NCI-H774 (cell line): ENCODE measurements around the gene POLA2.
"Not testable (repeated sequence)": the region's sequence is repeated elsewhere in the genome, so short reads cannot be mapped to it uniquely, and the experiment has no call there.

Source experiments
- DNase-seq: peaks from one replicate; lab custom pipeline; 2025; lab: John Stamatoyannopoulos, UW

POLA2 gene

GRCh38 chr11:65241692-65242091 lies 20.1 kb upstream of the POLA2 start:
- no peak for DNase-seq

DNA sequence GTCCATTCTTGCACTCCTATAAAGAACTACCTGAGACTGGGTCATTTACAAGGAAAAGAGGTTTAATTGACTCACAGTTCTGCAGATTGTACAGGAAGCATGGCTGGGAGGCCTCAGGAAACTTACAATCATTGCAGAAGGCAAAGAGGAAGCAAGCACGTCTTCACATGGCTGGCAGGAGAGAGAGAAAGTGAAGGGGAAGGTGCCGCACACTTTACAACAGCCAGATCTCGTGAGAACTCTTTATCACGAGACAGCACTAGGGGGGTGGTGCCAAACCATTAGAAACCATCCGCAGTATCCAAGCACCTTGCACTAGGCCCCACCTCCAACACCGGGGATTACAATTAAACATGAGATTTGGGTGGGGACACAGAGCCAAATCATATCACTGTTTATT lies 19.4 kb upstream of the POLA2 start:
- no peak for DNase-seq

- no peak for DNase-seq
Observed at GRCh38 chr11:65243797-65244196, 18.0 kb upstream of the POLA2 start.

DNA sequence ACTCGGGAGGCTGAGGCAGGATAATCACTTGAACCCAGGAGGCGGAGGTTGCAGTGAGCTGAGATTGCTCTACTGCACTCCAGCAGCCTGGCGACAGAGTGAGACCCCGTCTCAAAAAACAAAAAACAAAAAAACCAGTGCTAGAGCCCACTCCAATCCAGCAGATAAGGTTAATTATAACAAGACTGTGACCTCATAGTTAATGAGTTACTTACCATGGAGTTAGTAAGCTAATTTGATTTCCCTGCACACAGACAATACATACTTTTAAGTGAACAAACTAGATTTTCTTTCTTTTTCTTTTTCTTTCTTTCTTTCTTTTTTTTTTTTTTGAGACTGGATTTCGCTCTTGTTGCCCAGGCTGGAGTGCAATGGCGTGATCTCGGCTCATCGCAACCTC lies 16.7 kb upstream of the POLA2 start:
- not testable (repeated sequence) for DNase-seq

DNA sequence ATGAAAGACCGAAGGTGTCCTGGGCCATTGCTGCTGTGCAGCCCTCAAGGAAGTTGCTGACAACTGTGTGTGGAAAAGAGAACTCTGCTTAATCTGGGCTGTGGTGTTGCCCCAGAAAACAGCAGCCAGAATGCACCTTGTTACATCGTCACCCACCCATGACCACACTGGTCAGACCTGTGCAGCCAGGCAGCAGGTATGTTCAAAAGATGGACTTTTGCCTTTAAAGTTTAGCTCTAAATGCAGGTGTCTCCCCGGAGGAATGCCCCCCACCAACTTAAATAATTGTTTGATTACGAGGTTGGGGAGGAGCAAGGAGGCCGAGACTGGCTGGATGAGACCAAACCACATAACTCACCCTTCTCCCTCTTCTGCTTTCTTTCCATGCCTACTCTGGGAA lies 15.3 kb upstream of the POLA2 start:
- DNase-seq = no peak

DNA sequence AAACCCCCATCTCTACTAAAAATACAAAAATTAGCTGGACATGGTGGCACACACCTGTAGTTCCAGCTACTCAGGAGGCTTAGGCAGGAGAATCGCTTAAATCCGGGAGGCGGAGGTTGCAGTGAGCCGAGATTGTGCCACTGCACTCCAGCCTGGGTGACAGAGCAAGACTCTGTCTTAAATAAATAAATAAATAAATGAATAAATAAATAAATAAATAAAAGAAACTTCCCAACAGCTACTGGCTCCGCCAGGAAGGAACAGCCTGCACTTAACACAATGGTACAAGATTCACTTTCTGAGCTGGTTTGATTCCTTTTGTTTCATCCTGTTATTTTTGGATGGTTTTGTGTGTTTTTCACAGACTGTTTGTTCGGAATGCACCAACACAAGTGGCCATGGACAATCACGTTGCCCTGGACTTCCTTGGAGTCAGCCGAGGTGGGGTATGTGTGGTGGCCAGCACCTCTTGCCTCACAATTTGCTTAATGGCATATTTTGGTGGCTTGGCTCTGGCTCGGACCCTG lies 13.5 kb upstream of the POLA2 start:
- DNase-seq = not testable (repeated sequence)

DNA sequence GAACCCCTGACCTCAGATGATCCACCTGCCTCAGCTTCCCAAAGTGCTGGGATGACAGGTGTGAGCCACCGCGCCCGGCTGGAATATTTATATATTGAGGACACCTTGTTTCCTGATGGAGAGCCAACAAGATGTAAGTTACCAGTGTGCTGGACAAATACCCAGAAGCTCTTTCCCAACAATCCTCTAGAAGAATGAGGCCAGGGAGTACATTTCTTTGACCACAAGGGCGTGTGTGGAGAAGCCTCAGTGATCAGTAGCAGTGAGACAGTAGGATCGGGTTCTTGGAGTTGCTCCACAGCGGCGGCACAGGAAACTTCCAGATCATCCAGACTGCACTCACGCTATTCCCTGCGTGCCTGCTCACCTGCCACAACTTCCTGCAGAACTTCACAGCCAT lies 10.3 kb upstream of the POLA2 start:
- no peak for DNase-seq

DNA sequence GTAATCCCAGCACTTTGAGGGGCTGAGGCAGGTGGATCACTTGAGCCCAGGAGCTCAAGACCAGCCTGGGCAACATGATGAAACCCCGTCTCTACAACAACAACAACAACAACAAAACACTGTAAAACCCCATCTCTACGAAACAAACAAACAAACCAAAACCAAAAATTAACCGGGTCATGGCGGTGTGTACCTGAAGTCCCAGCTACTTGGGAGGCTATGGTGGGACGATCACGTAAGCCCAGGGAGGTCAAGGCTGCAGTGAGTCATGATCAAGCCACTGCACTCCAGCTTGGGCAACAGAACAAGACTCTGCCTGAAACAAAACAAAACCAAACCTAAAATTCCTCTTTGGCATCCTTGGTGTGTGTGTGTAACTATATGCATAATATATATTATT lies 7.0 kb upstream of the POLA2 start:
- no peak for DNase-seq

GRCh38 chr11:65258988-65259387 lies 2.8 kb upstream of the POLA2 start:
- DNase-seq = no peak

DNA sequence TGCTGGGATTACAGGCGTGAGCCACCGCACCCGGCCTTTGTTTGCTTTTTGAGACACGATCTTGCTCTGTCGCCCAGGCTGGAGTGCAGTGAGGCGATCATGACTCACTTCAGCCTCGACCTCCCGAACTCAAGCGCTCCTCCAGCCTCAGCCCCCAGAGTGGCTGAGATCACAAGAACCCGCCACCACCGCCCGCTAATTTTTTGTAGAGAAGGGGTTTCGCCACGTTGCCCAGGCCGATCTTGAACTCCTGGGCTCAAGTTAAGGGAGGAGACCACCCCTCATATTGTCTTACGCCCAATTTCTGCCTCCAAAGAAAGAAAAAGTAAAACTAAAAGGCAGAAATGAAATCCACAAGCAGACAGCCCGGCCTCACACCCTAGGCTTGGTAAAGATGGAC lies 1.5 kb upstream of the POLA2 start:
- no peak for DNase-seq

DNA sequence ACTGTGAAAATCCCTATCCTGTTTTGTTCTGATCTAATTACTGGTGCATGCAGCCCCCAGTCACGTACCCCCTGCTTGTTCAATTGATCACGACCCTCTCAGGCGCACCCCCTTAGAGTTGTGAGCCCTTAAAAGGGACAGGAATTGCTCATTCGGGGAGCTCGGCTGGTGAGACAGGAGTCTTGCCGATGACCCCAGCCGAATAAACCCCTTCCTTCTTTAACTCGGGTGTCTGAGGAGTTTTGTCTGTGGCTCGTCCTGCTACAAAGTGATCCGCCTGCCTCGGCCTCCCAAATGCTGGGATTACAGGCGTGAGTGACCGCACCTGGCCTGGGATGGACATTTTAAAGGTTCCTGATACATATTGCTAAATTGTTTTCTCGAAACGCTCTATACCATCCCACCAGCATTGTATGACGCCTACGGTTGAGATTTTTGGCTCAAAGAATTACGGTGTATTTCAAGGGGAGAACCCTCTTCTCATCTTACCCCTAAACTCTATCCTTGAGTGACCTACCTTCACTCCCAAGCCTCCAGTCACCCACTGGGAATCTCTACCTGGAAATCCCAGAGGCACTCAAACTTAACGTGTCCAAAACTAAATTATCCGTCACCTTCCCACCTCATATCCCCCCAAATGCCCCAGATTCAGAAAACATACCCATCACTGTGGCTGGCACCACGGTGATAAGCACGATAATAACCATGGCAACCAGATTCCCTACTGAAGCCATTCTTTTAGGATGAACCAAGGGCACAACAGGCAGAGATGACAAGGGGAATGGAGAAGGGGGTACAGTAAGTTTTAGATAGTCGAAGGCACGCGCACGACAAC lies 789 bp upstream of the POLA2 start:
- no peak for DNase-seq

DNA sequence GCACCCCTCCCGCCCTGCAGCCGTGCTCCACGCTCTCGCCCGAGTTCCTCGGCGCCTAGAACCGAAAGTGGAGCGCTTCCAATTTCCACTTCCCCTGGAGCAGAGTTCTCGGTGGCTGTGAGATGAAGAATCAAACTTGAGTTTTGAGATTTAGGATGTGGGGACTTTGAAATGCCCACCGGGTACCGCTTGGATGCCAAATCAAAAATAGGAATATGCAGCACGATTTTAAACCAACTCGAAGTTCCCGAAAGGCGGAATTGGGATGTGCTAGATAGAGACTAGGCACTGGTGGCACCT lies 569 bp downstream of the POLA2 start:
- DNase-seq = no peak

- DNase-seq = no peak
Observed at GRCh38 chr11:65262776-65263175, 1.0 kb downstream of the POLA2 start.

- not testable (repeated sequence) for DNase-seq
Observed at GRCh38 chr11:65264747-65265146, 3.0 kb downstream of the POLA2 start.

- DNase-seq = no peak
Observed at GRCh38 chr11:65266210-65266609, 4.4 kb downstream of the POLA2 start.

GRCh38 chr11:65274735-65275682 lies 13.2 kb downstream of the POLA2 start:
- peak; percentile 38 for DNase-seq

DNA sequence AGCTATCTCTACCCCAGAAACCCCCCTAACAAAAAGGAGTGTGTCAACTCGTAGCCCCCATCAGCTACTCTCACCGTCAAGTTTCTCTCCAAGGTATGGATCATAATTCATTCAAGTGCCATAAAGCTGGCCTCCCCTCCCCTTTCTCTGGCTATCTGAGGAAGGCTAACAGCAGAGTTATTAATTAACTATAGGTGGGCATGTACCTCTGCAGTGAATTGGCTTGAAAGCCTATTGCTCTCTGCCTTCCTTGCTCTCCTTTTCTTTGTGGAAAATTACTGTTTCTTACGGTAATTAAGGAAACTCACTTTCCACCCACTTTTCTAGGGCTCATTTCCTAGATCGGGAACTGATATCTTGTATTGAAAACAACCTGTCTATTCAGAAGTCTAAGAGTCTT lies 14.1 kb downstream of the POLA2 start:
- DNase-seq = no peak

- no peak for DNase-seq
Observed at GRCh38 chr11:65277631-65278277, 16.0 kb downstream of the POLA2 start.

DNA sequence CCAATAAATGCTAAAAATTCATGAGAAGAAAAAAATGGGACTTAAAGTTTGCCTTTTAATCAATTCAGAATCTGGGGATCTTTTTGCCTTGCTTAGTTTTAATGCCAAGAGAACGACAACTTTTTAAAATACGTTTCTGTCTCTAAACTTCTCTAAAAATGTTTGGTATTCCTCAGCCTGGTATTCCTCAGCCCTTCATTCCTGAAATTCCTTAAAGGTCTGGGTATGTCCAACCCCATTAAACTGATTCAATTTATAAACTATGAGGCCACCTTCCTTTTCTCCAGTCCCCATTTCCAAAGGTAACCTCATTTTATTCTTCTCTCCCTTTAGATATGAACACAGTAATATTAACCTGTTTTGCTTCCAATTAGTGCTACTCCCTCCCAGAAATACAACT lies 16.6 kb downstream of the POLA2 start:
- no peak for DNase-seq

GRCh38 chr11:65279279-65279678 lies 17.5 kb downstream of the POLA2 start:
- no peak for DNase-seq

DNA sequence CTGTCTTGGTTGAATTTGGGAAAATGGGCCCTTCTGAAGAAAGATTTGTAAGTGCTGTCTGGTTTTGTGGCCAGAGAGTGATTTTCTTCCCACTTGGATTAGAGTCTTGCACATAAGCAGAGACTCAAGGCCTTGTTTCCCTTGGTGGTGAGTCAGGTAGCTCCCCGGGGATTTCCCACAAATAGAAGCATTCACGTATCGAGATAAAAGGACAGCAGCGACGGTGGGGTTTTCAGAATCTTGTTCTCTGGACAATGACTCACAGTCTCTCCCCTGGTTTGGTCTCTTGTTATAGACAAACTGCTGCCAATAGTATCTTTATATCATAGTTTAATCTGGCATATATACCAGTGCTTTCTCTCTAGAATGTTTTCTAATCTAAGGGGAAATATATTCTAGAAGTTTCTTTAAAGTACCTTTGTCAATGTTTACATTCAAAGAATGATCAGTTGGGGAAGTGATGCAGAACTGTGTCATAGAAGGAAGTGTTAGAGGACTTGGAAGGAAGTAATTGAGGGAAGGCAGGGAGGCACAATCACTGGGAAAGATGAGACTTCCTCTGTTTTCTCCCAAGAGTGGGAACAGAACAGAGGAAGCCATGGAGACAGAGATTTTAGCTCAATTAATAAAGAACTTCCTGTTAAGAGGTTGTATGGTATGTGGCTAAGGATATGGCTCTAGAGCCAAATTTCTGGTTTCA lies 18.1 kb downstream of the POLA2 start:
- no peak for DNase-seq

GRCh38 chr11:65280646-65281045 lies 18.9 kb downstream of the POLA2 start:
- DNase-seq = no peak
